NCI-H748 (cell line): ENCODE measurements around the gene OLR1.
"Not testable (repeated sequence)": the region's sequence is repeated elsewhere in the genome, so short reads cannot be mapped to it uniquely, and the experiment has no call there.

Experiments used
- DNase-seq: peaks from one replicate; lab custom pipeline; 2025; ENCODE audit not compliant: unreplicated experiment; lab: John Stamatoyannopoulos, UW

OLR1 gene

DNA sequence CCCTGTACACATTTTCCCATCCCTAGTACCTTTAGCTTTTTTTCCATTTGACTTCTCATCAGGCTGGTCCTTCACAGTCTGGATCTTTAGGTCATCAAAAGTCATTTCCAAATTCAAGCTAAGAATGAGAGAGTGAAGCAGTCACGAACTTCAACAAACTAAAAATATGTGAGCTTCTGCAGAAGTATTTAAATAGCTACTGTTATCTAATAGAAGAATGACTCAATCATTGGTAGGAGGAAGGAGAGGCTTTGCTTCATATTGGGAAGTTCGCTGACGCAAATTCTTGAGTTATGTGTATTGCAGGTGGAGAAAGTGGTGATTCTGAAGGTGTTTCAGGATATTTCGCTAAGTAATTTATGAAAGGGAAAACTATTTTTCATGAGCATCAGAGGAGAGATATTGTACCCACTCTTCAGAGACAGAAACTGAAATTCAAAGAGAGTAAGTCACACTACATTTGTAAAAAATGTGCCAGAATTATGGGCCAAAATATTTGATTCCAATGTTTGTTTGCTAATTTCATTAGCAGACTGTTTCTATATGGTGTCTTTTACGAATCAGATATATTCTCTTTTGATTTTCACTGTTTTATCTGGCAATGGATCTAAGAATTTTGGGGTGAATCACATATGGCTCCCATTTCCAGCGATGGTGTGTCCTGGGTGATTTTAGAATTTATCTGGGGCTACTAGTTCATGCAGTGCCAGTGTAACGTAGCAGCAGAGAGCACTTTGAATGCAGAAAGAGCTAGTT, at the start of gene OLR1:
TSS of gene OLR1 (minus strand) at position 160 of the 756 bp plus-strand sequence. CDS start at position 105, 55 bp downstream.
- no peak for DNase-seq

DNA sequence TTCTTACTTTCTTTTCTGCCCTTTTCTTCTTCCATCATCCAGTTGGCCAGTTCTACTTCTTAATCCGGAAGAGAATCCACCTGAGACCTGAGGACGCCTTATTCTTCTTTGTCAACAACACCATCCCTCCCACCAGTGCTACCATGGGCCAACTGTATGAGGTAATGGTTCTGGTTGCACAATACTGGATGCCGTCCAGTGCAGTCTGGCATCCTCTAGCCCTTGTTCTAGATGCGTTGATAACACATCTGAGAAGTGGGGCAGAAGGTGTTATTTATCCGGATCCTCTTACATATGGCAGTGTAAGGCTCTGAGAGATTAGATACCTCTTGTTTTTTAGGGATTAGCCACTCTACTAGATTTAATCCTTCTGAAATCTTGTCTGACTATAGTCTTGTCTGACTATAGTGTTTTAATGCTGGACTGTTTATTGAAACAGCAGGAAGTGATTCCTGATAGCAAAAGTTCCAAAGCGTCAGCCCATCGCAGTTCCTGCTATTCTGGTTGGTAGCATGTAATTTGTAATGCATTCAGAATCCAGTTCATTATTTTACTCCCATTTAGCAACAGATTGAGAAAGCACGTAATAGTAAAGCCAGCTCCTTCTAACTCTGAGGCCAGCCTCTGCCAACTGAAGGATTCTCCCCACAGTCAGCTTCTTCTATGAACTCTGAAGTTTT, 48.6 kb upstream of the OLR1 start:
- DNase-seq, result no peak

DNA sequence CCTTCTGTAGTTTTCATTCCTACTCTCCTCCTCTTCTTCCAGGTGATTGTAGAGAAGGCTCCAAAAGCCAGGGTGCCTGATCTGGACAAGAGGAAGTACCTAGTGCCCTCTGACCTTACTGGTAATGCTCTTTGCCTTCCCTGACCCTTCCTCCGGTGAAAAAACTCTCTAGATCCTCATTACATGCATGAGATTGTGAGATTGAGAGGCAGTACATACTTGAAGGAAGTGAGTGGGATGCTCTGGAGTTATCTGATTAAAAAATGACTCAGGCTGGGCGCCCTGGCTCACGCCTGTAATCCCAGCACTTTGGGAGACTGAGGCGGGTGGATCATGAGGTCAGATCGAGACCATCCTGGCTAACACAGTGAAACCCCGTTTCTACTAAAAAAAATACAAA, 46.1 kb upstream of the OLR1 start:
- DNase-seq, result no peak

DNA sequence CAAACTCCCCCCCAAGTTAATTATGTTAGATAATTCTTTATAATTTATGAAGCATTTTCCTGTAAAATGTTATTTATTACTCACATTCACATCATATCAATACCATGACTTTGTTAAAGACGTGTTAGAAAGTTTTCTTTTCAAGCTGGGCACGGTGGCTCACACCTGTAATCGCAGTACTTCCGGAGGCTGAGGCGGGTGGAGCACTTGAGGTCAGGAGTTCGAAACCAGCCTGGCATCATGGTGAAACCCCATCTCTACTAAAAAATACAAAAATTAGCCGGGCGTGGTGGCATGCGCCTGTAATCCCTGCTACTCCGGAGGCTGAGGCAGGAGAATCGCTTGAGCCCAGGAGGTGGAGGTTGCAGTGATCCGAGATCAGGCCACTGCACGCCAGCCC, 44.0 kb upstream of the OLR1 start:
- DNase-seq, result not testable (repeated sequence)

DNA sequence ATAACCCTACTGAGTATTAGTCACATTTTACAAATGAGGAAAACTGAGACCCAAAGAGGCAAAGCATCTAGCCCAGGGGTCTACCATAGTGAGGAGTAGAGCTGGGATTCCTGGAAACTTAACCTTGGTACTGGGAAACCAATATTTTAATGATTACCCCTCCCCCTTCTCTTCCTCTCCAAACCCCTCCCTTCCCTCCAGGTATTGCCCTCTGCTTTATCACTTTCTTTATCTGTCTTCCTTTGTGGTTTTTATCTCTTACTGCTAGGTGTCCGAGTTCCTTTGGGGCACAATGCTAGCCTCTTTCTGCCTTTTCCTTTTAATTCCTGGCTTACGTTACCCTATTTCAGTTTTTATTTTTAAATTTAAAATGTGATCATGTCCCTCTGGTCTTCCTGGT, 43.5 kb upstream of the OLR1 start:
- no peak for DNase-seq

DNA sequence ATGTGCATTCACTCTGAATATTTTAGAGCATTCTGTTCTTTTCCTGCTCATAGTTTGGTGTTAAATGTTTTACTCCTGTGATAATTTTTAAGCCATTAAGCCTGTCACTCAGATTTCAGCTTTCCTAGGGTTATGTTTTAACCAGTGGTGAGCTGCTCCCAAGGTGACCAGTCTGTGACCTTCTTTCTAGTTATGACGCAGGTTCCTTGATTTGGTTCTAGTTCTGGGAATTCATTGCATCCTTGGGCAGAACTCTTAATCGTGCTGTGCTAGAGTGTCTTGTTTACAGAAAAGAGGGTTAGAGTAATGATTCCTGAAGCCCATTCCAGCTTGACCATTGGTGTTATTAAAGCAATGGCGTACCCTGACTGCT, 42.9 kb upstream of the OLR1 start:
- no peak for DNase-seq

DNA sequence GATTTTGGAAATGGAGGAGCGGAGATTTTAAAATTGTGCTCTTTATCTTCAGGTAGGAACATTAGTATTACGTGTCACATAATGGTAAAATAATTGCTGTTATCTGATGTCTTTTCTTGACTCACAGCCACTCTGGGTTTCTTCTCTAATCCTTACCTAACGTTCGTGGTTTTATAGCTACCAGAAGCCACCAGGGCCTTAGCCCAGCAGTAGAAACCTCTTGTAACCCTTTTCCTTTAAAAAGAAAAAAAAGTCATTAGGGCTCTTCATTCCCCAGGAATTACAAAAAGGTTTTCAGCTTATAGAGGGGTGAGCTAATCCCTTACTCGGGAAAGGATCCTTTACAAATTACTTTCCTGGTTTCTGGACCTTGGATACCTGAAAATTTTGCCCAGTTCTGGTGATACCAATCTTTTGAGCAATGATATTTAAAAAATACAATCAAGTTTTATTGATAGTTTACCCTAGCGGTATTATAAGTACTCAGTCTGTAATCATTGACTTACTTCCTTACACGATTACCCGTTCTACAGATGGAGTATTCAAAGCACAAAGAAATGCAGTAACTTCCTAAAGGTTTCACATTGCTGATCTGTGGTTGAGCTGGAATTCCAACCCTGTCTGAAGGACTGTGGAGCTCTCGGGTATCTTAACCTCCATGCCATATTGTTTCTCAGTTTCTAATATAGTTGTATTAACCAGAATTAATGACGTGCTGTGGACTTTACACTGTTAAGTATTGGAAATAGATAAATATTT, 42.4 kb upstream of the OLR1 start:
- no peak for DNase-seq

DNA sequence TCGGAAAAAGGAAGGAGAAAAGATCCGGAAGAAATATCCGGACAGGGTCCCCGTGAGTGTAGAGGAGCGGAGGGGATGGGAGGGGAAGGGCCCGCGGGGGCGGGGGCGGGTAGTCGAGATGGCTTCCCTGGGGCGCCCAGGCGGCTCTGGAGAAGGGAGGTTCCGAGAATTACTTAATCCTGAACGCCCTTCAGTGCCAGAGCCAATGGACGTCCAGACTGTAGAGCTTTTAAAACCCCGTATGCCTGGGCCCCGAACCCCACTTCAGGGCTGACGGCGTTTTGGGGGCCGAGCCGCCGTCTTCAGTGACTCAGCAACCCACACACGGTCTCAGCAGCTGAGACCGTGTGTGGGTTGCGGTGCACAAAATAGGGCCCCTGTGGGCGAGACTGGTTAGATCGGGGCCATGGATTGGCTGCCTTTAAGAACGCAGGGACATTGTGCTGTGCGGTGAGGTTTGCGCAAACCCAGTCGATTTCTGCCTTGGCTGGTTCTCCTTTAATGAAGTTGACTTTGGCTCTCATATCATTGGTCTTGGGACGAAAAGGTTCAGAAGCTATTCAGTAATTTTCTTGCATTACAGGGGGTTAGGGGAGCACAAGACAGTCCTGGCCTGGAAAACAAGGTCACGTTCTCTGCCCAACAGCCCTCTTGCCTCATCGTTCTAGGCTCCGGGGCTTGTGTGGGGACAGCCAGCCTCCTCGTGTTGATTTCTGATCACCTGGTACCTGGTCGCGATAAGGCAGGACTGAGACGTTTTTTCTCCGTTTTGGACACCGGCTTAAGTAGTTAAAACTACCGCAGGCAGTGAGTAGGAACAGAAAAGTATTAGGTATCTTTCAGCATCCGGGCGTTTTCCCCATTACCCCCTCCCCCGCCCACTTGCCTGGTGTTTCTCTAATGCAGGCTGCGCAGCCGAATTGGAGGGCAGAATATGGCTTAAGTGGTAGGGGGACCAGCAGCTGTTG, 41.5 kb upstream of the OLR1 start:
- peak; percentile 64 for DNase-seq

DNA sequence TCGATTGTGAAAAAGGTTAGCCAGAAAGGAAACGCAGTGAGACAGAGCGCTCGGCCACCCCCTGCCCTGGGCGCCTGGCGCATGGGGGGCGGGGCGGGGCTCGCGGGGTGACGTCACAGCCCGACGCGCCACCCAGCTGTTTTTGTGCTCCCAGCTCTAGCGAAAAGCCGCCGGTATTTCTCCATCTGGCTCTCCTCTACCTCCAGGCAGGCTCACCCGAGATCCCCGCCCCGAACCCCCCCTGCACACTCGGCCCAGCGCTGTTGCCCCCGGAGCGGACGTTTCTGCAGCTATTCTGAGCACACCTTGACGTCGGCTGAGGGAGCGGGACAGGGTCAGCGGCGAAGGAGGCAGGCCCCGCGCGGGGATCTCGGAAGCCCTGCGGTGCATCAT, 40.8 kb upstream of the OLR1 start, which contains the start of gene GABARAPL1:
TSS of gene GABARAPL1 (plus strand) at position 139 of the 393 bp plus-strand sequence. CDS start at position 392, 253 bp downstream.
- DNase-seq, result peak; percentile 61

DNA sequence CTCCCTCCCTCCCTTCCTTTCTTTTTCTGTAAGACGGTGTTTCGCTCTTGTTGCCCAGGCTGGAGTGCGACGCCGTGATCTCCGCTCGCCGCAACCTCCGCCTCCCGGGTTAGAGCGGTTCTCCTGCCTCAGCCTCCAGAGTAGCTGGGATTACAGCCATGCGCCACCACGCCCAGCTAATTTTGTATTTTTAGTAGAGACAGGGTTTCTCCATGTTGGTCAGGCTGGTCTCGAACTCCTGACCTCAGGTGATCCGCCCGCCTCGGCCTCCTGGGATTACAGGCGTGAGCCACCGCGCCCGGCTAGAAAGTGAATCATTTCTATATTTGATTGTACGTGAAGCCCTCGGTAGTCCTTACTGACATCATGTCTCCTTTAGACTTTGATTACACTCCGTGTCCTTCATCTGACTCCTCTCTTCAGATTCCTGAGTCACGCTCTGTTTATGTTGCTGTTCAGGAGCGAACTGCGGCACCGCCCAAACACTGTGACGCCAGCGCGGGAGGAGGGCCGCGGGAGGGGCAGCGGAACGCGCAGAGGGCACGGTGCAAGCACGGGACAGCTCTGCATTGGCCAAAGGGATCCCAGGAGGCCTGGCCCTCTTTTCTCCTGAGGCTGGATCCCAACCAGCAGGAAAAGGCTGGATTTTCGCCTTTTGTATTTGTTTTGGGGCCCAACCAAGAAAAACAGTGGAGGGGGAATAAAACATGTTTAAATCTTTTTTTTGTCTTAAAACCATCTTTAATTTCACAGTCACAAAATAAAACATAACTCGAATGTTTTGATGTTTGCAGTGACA, 40.2 kb upstream of the OLR1 start:
- peak; percentile 85 for DNase-seq

DNA sequence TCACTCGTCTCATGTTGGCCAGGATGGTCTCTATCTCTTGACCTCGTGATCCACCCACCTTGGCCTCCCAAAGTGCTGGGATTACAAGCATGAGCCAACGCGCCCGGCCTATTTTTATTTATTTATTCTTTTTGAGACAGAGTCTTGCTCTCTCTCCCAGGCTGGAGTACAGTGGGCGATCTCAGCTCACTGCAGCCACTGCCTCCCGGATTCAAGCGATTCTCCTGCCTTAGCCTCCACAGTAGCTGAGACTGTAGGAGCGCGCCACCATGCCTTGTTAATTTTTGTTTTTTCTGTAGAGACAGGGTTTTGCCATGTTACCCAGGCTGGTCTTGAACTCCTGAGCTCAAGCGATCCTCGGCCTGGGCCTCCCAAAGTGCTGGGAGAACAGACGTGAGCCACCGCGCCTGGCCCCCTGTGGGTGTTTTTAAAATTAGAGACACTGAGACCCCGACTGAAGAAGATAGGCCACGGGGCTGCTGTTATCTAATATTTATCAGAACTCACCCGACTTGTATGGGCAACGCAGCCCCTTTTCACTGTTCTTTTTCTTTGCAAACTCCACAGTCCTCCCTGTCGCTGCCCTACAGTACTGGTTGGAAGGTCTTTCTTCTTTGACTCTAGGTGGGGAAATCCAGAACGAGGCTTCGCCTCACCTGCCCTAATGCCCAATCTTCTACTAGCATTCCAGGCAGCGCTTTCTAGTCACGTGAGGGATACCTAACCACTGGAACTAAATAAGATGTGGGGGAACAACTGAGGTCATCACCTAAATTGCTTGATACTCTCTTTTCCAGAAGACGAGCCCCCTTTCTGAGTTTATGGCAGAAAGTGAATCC, 39.4 kb upstream of the OLR1 start:
- no peak for DNase-seq

DNA sequence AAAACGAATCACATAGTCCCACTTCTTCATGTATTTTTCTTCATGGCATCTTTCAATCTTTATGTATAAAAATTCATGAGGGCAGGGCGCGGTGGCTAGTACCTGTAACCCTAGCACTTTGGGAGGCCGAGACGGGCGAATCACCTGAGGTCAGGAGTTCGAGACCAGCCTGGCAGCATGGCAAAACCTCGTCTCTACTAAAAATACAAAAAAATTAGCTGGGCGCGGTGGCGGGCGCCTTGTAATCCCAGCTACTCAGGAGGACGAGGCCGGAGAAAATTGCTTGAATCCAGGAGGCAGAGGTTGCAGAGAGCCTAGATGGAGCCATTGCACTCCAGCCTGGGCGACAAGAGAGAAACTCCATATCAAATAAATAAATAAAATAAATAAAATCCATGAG, 38.3 kb upstream of the OLR1 start:
- DNase-seq, result no peak

DNA sequence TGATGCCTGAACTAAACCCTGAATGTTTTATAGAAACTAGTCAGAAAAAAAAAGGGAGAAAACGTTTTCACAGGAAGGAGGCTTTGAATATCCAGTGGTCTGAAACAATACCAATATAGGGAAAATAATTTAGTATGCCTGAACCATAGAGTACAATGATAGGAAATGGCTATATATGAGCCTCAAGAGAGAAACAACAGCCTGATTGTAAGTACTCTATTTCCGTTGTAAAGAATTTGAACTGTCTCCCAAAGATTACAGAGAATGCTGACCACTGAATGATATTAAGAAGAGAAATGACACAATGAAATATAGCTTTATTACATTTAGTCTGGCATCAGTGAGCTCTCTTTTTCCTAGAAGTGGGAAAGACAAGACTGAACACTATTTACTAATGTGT, 35.2 kb upstream of the OLR1 start:
- no peak for DNase-seq

DNA sequence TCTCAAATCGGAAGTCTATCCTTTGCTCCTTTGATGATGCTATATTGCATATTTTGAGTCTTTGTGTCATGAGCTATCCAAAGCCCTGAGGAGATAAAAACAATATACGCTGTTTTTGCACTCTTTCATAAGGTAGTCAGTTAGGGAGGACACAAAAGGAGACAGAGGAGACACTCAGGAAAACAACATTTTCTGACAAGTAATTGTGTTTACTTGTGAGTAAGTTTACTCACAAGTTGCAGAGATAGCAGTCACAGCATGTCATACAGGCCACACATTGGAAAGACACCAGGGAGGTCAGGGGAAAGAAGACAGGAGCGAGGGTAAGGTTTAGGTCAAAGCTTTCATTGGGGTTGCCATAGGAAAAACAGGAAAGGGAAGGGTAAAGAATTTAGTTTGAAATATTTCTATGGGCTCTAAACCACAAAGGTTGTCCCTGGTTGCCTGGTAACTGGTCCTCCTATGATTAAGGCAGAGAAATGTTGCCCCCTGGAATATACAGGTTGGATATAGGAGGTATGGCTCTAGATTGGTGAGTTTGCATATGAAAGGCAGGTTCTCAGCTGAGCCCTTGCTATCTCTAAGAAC, 33.4 kb upstream of the OLR1 start:
- DNase-seq, result no peak

DNA sequence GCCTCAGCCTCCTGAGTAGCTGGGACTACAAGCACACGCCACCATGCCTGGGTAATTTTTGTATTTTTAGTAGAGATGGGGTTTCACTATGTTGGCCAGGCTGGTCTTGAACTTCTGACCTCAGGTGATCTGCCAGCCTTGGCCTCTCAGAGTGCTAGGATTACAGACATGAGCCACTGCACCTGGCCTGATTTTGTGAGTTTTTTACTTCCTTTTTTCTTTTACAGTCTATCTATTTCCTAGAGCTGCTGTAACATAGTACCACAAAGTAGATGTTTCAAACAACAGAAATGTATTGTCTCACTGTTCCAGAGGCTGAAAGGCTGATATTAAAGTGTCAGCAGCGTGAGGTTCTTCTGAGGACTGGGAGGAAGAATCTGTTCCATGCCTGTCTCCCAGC, 32.6 kb upstream of the OLR1 start:
- DNase-seq, result not testable (repeated sequence)

DNA sequence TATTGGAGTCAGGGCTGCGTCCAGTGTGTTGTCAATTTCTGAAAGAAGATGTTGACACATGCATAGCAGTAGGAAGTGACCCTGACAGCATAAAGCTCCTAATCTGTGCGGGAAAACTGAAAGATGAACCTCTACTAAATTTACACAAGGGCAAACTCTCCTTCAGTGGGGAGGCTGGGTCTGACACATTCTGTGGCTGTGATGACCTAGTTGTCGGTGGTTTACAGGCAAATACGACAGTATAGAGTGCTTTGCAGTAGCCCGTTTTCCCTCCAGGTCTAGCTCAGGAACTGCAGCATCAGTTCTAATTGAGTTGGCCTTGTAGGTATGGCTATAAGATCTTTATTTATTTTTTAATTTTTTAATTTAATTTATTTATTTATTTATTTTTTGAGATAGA, 25.9 kb upstream of the OLR1 start:
- no peak for DNase-seq

DNA sequence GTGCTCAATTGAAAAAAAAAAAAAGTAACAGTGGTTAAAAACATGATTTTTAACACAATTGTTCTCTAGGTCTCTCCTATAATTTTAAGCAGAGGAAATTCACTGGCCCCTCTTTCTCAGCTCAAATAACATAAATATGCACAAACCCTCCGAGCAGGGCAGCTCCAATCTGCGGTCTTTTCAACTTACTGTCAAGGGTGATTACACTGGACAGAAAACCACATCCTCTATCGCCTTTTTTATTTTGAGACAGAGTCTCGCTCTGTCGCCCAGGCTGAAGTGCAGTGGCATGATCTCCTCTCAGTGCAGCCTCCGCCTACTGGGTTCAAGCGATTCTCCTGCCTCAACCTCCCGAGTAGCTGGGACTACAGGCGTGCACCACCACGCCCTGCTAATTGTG, 24.3 kb upstream of the OLR1 start:
- no peak for DNase-seq

DNA sequence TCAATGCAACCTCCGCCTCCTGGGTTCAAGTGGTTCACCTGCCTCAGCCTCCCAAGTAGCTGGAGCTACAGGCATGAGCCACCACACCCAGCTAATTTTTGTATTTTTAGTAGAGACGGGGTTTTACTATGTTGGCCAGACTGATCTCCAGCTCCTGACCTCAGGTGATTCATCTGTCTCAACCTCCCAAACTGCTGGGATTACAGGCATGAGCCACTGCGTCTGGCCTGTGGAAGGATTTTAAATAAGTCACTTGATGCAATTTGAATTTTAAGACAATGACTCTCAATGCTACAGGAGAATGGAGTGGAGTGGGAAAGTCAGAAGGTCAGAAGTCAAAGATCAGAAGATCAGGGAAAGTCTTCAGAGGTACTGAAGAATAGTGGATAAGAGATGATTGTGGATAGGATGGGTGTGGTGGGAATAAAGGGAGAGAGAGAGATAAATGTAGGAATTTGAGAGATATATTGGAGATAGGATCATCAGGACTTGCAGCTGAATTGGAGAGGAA, 22.3 kb upstream of the OLR1 start:
- no peak for DNase-seq
